Stimulated activated CD4-positive, alpha-beta T cell treated with anti-CD3 and anti-CD28 coated beads, Interleukin-12 subunit alpha, Interleukin-12 subunit beta, amount 100 ng/mL, for 4 hours (primary cell): ENCODE measurements around the gene NKX2-1.
"Not testable (repeated sequence)": the region's sequence is repeated elsewhere in the genome, so short reads cannot be mapped to it uniquely, and the experiment has no call there.

Experiments used
- DNase-seq: peaks from one replicate; pipeline ENCODE4 v3.0.0-alpha.2; 2020

The NKX2-1 gene

DNA sequence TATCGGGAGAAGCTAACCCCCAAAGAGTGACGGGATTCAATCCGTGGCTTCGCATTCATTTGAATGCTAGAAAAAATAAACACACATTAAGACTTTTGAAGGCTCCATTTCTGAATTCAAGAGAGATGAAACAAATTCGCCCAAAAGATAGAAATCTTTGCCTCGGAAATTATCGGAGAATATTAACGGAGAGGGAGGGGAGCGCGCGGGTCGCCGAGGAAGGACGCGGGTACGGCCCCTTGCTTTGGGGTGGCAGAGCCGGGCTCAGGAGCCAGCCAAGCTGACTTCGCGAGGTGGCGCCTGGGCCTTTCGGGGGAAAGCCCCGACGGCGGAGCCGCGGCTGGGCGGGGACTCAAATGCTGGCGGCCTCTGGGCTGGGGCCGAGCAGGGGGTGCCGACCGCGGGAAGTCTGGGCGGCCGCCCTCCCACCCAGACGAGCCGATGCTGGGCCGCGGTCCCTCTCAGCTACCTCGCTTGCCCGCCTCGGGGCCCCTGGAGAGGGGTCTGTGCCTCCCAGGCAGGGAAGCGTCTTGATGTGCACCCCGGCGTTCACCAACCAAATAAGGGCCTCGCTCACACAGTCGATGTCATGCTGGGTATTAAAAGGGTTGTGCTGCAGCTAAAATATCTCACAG is 14.7 kb downstream of the NKX2-1 start:
- no peak for DNase-seq

- no peak for DNase-seq
Observed at GRCh38 chr14:36504771-36505175, 15.3 kb downstream of the NKX2-1 start.

DNA sequence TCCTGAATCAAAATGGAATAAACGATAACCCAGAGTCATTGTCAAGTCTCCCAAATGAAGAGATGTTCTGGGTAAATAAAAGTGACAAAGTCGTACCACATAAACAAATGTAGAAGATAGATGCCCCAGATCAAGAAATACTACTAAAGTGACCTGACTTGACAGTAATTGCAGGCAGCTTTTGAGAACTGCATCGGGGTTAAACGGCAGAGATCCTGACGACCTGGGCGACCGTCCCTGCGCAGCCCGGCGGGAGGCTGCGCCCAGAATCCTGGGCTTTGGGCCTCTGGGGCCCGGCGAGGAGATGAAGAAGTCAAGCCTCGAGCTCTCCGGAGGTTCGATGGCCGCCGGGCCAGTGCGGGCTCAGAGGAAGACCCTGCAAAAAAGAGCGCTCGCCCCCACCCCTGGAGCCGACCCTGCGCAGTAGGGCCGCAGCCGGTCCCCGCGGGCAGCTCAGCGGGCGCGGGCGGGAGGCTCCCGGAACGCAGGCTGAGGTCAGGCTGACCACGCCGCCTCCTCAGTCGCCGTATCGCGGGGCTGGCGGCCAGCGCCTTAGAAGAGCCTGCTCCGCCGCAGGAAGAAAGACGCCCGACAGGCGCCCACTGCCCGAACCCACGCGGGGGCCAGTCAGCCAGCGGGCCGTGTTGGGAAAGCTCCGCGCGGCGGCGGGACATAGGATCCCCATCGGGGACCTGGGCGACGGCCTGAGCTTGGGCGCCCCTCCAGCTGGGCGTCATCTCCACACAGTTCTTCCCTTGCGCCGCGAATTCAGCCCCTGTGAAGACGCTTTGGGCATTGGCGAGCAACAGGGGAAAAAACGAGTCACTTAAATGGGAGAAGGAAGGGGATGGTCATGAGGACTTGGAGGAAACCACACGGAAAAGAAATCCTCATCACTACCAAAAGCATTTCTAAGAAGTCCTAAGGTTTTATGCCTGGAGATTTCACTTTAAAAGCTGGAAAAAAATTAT is 16.0 kb downstream of the NKX2-1 start:
- no peak for DNase-seq

DNA sequence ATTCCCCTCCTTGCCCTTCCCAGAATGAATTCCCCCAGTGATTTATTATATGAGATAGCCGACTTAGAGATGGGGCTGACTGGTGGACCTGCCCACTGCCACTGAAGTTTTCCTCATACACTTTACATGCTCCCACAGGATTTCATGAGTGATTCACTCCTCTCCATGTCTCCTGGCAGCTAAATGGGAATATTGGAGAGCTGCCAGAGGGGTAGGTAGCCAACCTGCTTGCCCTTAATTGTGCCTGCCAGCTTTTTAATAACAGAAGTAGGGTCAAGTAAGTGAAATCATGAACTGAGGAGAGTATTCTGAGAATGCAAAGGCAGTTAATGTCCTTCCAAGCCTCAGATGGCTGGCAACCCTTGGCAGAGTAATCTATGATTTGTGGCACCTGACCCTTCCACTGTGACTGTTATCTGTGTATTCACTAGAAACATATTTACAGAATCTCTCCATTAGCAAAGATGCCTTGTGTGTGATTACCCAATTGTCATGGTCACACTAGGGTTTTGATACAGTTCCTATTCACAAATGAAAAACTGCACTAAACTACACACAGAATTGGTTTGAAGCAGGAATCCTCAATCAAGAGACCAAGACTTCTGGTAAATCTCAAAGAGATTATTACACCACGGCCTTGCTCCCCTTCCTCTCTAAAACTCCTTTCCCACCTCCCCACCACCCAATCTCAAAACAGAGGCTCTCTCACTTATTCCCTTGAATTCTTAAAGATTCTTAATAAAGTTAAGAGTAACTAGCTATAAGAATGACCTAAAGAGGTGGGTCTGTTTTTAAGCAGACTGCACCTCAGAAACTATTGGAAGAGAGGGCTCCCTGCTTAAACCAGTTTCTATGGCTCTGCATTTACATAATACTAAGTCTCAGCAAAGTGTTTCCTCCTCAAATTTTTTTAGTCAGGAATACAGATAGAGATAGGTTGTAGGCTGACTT is 17.2 kb downstream of the NKX2-1 start:
- no peak for DNase-seq

GRCh38 chr14:36498938-36499337 is 21.1 kb downstream of the NKX2-1 start:
- DNase-seq, result no peak

GRCh38 chr14:36496346-36496745 is 23.7 kb downstream of the NKX2-1 start:
- DNase-seq, result no peak

DNA sequence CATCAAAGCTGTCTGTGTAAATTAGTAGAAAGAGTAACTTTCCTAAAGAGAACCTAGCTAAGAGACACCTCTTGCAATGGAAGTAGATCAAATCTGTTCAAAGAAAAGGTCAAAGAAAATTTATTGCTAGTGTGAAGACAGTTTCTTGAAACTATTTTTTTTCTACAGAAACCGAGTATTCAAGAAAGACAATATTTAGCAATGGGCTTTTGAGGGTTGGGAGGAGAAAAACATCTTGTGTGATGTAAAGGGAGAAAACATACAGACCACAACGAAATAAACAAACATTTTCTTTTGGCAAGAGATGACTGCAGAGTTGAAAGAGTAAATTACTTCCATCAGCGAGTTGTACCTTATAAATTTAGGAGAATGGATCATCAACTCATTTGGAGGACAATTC is 24.4 kb downstream of the NKX2-1 start:
- no peak for DNase-seq

GRCh38 chr14:36493761-36494160 is 26.3 kb downstream of the NKX2-1 start:
- DNase-seq, result no peak

DNA sequence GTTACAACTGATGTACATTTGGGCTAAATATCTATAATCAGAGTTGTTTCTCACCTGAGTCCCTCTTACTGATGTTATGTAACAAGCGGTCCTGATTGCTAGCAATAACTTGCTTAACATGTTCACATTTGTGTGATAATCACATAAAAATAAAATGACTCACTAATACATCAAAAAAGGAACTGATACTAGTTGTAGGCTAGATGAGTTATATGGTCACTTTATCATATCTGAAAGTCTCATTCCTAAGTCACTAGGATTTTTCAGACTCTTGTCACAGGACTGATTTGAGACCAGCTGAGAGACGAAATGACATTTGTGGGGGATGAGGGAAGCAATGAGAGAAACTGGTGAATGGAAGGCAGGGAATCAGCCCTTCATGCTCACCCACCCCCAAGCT is 34.3 kb downstream of the NKX2-1 start:
- no peak for DNase-seq

- no peak for DNase-seq
Observed at GRCh38 chr14:36479344-36479743, 40.7 kb downstream of the NKX2-1 start.

DNA sequence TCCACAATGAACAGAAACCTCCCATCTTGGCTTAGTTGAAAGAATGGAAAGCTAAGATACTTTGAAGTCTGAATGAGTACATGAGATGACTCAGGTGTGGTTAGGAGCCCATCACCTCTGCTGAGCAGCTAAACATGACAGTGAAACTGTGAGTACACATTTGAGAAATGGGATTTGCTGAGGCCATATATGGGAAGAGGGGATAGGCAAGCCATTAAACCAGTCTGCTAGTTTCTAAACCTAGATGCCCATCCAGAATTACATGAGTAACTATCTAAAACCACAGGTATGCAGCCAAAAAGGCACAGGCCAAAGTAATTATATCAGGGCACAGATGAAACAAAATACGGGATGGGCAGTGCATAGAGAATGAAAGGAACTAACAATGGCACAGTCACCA is 41.2 kb downstream of the NKX2-1 start:
- no peak for DNase-seq

DNA sequence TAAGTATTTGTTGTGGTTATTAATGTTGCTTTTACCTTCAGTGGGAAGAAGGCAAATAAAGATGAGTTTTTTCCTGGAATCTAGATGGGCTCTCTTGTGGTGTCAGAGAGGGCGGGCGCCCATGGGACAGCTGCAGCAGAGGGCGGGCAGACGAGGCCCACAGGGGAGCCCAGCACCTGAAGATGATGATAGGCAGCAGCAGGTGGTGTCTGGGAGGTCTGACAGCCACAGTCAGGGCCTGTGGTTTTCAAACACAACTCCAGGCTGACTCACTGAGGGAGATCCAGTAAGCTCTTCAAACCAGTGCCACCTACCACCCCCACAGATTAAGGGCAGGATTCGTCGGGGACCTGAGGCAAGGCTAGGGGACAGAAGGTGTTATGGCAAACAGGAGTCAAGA is 42.8 kb downstream of the NKX2-1 start:
- DNase-seq, result no peak

- DNase-seq, result not testable (repeated sequence)
Observed at GRCh38 chr14:36476061-36476460, 44.0 kb downstream of the NKX2-1 start.

DNA sequence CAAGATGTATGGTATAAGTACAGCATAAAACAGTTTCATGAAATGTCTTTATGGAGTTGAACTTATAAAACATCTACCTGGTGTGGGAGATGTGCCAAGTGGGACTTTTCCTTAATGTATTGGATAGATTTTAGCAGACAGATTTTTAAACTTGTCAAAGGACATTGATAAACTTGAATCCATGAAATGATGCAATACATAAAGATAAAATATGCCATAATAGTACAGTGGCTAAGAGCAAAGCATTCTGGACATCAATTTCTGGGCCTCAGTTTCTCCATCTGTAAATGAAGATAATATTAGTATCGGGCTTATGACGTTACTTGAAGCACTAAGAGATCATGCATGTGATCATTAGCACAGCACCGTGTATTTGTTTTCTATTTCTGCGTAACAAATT is 45.4 kb downstream of the NKX2-1 start:
- DNase-seq, result no peak

DNA sequence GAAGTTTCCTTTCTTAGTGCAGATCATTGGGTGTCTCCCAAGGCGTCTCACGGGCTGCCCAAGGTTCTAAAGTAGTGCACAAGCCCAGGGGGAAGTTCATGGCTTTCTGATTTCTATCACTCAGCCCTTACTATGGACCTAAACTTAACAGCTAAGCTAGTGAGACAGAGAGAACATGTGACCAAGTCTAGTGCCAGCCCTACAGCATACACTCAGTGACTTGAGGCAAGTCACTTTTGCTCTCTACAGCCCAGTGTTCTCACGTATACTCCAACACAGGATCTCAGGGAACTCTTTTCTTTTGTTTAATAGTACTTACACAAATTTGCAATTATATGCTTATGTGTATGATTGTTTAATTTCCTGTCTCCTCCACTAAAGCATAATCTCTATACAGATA is 48.6 kb downstream of the NKX2-1 start:
- DNase-seq, result no peak

DNA sequence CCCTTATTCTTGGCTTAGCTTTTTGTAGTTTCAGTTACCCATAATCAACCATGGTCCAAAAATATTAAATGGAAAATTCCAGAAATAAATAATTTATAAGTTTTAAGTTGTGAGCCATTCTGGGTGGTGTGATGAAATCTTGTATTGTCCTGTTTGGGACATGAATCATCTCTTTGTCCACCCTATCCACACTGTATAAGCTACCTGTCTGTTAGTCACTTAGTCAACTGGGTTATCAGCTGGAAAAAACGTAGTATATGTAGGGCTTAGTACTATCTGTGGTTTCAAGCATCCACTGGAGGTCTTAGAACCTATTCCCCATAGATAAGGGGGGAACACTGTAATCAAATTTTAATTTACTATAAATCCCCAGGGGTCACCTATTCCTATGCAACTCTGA is 52.7 kb downstream of the NKX2-1 start:
- DNase-seq, result no peak
